H1 (cell line): ENCODE data around the gene AVPI1. TPM values are rescaled to one million over a fixed set of nuclear protein-coding genes. Genes with fewer than 3 reads are reported as not detected.

Experiments
- CHD1 ChIP-seq: IDR thresholded peaks from 2 replicates; pipeline ENCODE4 v1.6.1; 2012; ENCODE audit warnings: low read depth, low read length, improper control_type of control experiment
- CTBP2 ChIP-seq: IDR thresholded peaks from 2 replicates; pipeline ENCODE4 v1.7.0; 2011; ENCODE audit warnings: borderline replicate concordance, mild to moderate bottlenecking, moderate library complexity, mixed read lengths, low read length; ENCODE audit not compliant: insufficient read depth, insufficient read length
- EZH2 ChIP-seq: fragments of 200-600 bp; sonication (generic); IDR thresholded peaks from 2 replicates; pipeline ENCODE4 v1.7.1; 2012; ENCODE audit warnings: low read depth, mild to moderate bottlenecking, moderate library complexity, low read length, inconsistent platforms; ENCODE audit not compliant: severe bottlenecking
- JUN ChIP-seq: IDR thresholded peaks from 2 replicates; pipeline ENCODE4 v1.6.1; 2011; ENCODE audit warnings: low read depth, mild to moderate bottlenecking, improper control_type of control experiment, low read length
- MAX ChIP-seq: IDR thresholded peaks from 2 replicates; pipeline ENCODE4 v1.6.1; 2012; ENCODE audit warnings: inconsistent platforms
- POLR2AphosphoS5 ChIP-seq: IDR thresholded peaks from 2 replicates; pipeline ENCODE4 v1.6.1; 2011; ENCODE audit warnings: low read depth, low read length
- RNF2 ChIP-seq: fragments of 200-900, 300-1000 bp; sonication (generic); IDR thresholded peaks from 2 replicates; pipeline ENCODE4 v1.7.1; 2016; ENCODE audit warnings: borderline replicate concordance, low read depth, mild to moderate bottlenecking, antibody characterized with exemption, low read length; ENCODE audit not compliant: poor library complexity, severe bottlenecking; ENCODE audit errors: missing control alignments
- SAP30 ChIP-seq: fragments of 300-600 bp; sonication (generic); IDR thresholded peaks from 2 replicates; pipeline ENCODE4 v1.7.1; 2012; ENCODE audit warnings: low read length, moderate library complexity, mild to moderate bottlenecking, inconsistent platforms; ENCODE audit not compliant: insufficient read depth, insufficient replicate concordance
- SIRT6 ChIP-seq: IDR thresholded peaks from one replicate; pipeline ENCODE4 v1.7.1; 2012; ENCODE audit warnings: low read length, inconsistent platforms
- SIX5 ChIP-seq: IDR thresholded peaks from 2 replicates; pipeline ENCODE4 v1.6.1; 2011; ENCODE audit warnings: mild to moderate bottlenecking, low read depth, low read length
- SRF ChIP-seq: IDR thresholded peaks from 2 replicates; pipeline ENCODE4 v1.6.1; 2011; ENCODE audit warnings: mild to moderate bottlenecking, low read depth, low read length, moderate library complexity
- SUZ12 ChIP-seq: fragments of 200-600 bp; sonication (generic); IDR thresholded peaks from 2 replicates; pipeline ENCODE4 v1.6.1; 2012; ENCODE audit warnings: mild to moderate bottlenecking, inconsistent platforms, low read length, moderate library complexity, mixed read lengths
- TAF1 ChIP-seq: IDR thresholded peaks from 2 replicates; pipeline ENCODE4 v1.6.1; 2011; ENCODE audit warnings: mild to moderate bottlenecking, low read depth, low read length
- polyA plus RNA-seq, 7 experiments: library from polyadenylated mRNA; depleted of rRNA in 3 of 7; stranded (reverse) in 5 of 7; unstranded in 2 of 7; fragments of >200 nt in 5 of 7; fragments of 200-250 nt in 2 of 7; gene quantifications; 1 replicate in 5 of 7; 2 replicates in 1 of 7; 4 replicates in 1 of 7; pipeline versions ENCODE4 v1.2.1 to v1.2.3, GENCODE V29; 2011 to 2013; ENCODE audit warnings: missing spikeins in 2 of 7, mixed read lengths in 2 of 7
- total RNA-seq: library from RNA; stranded (reverse); fragmentation: NEBNext Ultra II Directional; extraction: Animal tissue kit (Norgen Biotek cat#: 25700); gene quantifications from 2 replicates; pipeline ENCODE4 v1.2.1, GENCODE V29; 2021

AVPI1 gene
- total and polyA plus RNA-seq, 2 of the 8 experiments (the other 6 are each of a cell fraction or from before 2014, with no cell fraction given), result 9.0 to 13.5 TPM

GRCh38 chr10:97686962-97687784, at the start of gene AVPI1 (continued):
- TF ChIP-seq CTBP2, result no peak
- TF ChIP-seq RNF2, result no peak
- no peak for TF ChIP-seq SAP30
- TF ChIP-seq SRF, result 0 out of 2 replicates have a peak, but pooled peaks have one; percentile 30
- no peak for TF ChIP-seq EZH2
- TF ChIP-seq POLR2AphosphoS5, result peak; percentile 83
- no peak for TF ChIP-seq SUZ12
- no peak for TF ChIP-seq JUN
- peak; percentile 99 for TF ChIP-seq MAX
- no peak for TF ChIP-seq CHD1
- peak; percentile 85 for TF ChIP-seq TAF1
- TF ChIP-seq SIRT6, result no peak
- TF ChIP-seq SIX5, result no peak
